IPS-20b (cell line): ENCODE results near the gene METTL23.

ENCODE experiments used
- H3K27ac ChIP-seq: one replicate; pipeline ENCODE4 v1.5.1; 2013; ENCODE audit warnings: low read length
- H3K27me3 ChIP-seq: 2 replicates; pipeline ENCODE4 v1.6.1; 2013; ENCODE audit warnings: mild to moderate bottlenecking, low read length, inconsistent platforms; ENCODE audit not compliant: insufficient read depth
- H3K36me3 ChIP-seq: 2 replicates; pipeline ENCODE4 v1.6.1; 2013; ENCODE audit warnings: low read depth, mild to moderate bottlenecking, inconsistent platforms, low read length, moderate library complexity; ENCODE audit not compliant: insufficient read depth
- H3K4me1 ChIP-seq: 2 replicates; pipeline ENCODE4 v1.6.1; 2013; ENCODE audit warnings: mild to moderate bottlenecking, control low read depth, inconsistent platforms, low read length, moderate library complexity; ENCODE audit not compliant: insufficient read depth
- H3K4me3 ChIP-seq: 2 replicates; pipeline ENCODE4 v1.5.1; 2013; ENCODE audit warnings: mild to moderate bottlenecking, low read length, inconsistent platforms
- H3K9ac ChIP-seq: 2 replicates; pipeline ENCODE4 v1.6.1; 2013; ENCODE audit warnings: low read depth, mild to moderate bottlenecking, inconsistent platforms, low read length, moderate library complexity
- H3K9me3 ChIP-seq: 2 replicates; pipeline ENCODE4 v1.6.1; 2013; ENCODE audit warnings: mild to moderate bottlenecking, low read depth, low read length, inconsistent platforms; ENCODE audit not compliant: insufficient read depth

Gene METTL23

GRCh38 chr17:76726776-76727718 lies at the start of gene METTL23:
Gene METTL23 (plus strand): TSS chr17:76726839. CDS start chr17:76729711, 2,872 bp downstream.
- Histone ChIP-seq H3K27me3 (no peaks in the 10 kb centered on the region), H3K36me3 (peaks cover 46% of the 10 kb centered on the region), H3K27ac (peak within 1 kb of the TSS; percentile 89), H3K4me1 (no peaks in the 10 kb centered on the region; the same call in 1 of the 2 replicates), H3K4me3 (peak within 1 kb of the TSS; percentile 85), H3K9ac (peak within 1 kb of the TSS; percentile 95), H3K9me3 (no peaks in the 10 kb centered on the region)

GRCh38 chr17:76677406-76677805 lies 49.2 kb upstream of the METTL23 start:
- Histone ChIP-seq H3K9me3 (no peaks in the 10 kb centered on the region), H3K4me3 (no peak overlapping the region), H3K27me3 (no peaks in the 10 kb centered on the region)

GRCh38 chr17:76678330-76678729 lies 48.3 kb upstream of the METTL23 start:
- no peak overlapping the region for H3K9ac ChIP-seq
- H3K9me3 ChIP-seq = no peaks in the 10 kb centered on the region
- 0 out of 2 replicates have a peak, but pooled peaks cover 2% of the 10 kb centered on the region for H3K4me1 ChIP-seq
- H3K27ac ChIP-seq = no peak overlapping the region
- H3K27me3 ChIP-seq = no peaks in the 10 kb centered on the region
- H3K4me3 ChIP-seq = no peak overlapping the region
- no peaks in the 10 kb centered on the region for H3K36me3 ChIP-seq

More at GRCh38 chr17:76677406-76677805, 49.2 kb upstream of the METTL23 start:
- Histone ChIP-seq H3K36me3 (no peaks in the 10 kb centered on the region), H3K9ac (no peak overlapping the region), H3K4me1 (0 out of 2 replicates have a peak, but pooled peaks cover 2% of the 10 kb centered on the region), H3K27ac (no peak overlapping the region)

GRCh38 chr17:76679239-76679638 lies 47.4 kb upstream of the METTL23 start:
- 0 out of 2 replicates have a peak, but pooled peaks cover 2% of the 10 kb centered on the region for H3K4me1 ChIP-seq
- H3K9me3 ChIP-seq = no peaks in the 10 kb centered on the region
- H3K27ac ChIP-seq = no peak overlapping the region
- no peaks in the 10 kb centered on the region for H3K36me3 ChIP-seq
- no peak overlapping the region for H3K9ac ChIP-seq
- H3K27me3 ChIP-seq = no peaks in the 10 kb centered on the region
- no peak overlapping the region for H3K4me3 ChIP-seq

- Histone ChIP-seq H3K27me3 (no peaks in the 10 kb centered on the region), H3K4me3 (no peak overlapping the region), H3K9me3 (no peaks in the 10 kb centered on the region), H3K27ac (no peak overlapping the region), H3K36me3 (no peaks in the 10 kb centered on the region), H3K9ac (no peak overlapping the region), H3K4me1 (peaks cover 2% of the 10 kb centered on the region; the same call in 1 of the 2 replicates)
These were observed 45.2 kb upstream of the METTL23 start for GRCh38 chr17:76681222-76682137.

- peaks cover 11% of the 10 kb centered on the region for H3K4me1 ChIP-seq
- no peaks in the 10 kb centered on the region for H3K36me3 ChIP-seq
- no peak overlapping the region for H3K27ac ChIP-seq
- H3K9ac ChIP-seq = no peak overlapping the region
- H3K4me3 ChIP-seq = no peak overlapping the region
- no peaks in the 10 kb centered on the region for H3K9me3 ChIP-seq
- H3K27me3 ChIP-seq = no peaks in the 10 kb centered on the region
These were observed 44.3 kb upstream of the METTL23 start for GRCh38 chr17:76682296-76682695.

GRCh38 chr17:76683011-76683755 lies 43.5 kb upstream of the METTL23 start:
- no peaks in the 10 kb centered on the region for H3K9me3 ChIP-seq
- peaks cover 13% of the 10 kb centered on the region for H3K4me1 ChIP-seq
- no peak overlapping the region for H3K9ac ChIP-seq
- no peaks in the 10 kb centered on the region for H3K27me3 ChIP-seq
- H3K36me3 ChIP-seq = no peaks in the 10 kb centered on the region
- no peak overlapping the region for H3K27ac ChIP-seq
- H3K4me3 ChIP-seq = no peak overlapping the region

GRCh38 chr17:76683921-76684745 lies 42.5 kb upstream of the METTL23 start:
- Histone ChIP-seq H3K9ac (no peak overlapping the region), H3K27ac (no peak overlapping the region), H3K4me1 (peaks cover 13% of the 10 kb centered on the region), H3K27me3 (no peaks in the 10 kb centered on the region), H3K9me3 (no peaks in the 10 kb centered on the region), H3K4me3 (no peak overlapping the region), H3K36me3 (no peaks in the 10 kb centered on the region)

- Histone ChIP-seq H3K9ac (no peak overlapping the region), H3K9me3 (no peaks in the 10 kb centered on the region), H3K36me3 (no peaks in the 10 kb centered on the region), H3K27ac (no peak overlapping the region), H3K4me1 (peaks cover 13% of the 10 kb centered on the region), H3K4me3 (no peak overlapping the region), H3K27me3 (no peaks in the 10 kb centered on the region)
These were observed 41.9 kb upstream of the METTL23 start for GRCh38 chr17:76684756-76685155.

GRCh38 chr17:76685366-76685765 lies 41.3 kb upstream of the METTL23 start:
- Histone ChIP-seq H3K4me1 (peaks cover 13% of the 10 kb centered on the region), H3K36me3 (no peaks in the 10 kb centered on the region), H3K9me3 (no peaks in the 10 kb centered on the region), H3K27ac (no peak overlapping the region), H3K9ac (no peak overlapping the region), H3K27me3 (no peaks in the 10 kb centered on the region), H3K4me3 (no peak overlapping the region)
